GM12873 (cell line): Measurements from ENCODE around the gene RIC1.

Experiments used
- CTCF ChIP-seq: IDR thresholded peaks from 2 replicates; pipeline ENCODE4 v1.5.1; 2012; ENCODE audit warnings: low read depth, mild to moderate bottlenecking, moderate library complexity, low read length, control low read depth; ENCODE audit not compliant: insufficient read depth; ENCODE audit errors: missing control alignments

Gene RIC1

GRCh38 chr9:5651246-5651645, 22.3 kb downstream of the RIC1 start:
- no peak for TF ChIP-seq CTCF

GRCh38 chr9:5652821-5653220, 23.9 kb downstream of the RIC1 start:
- no peak for TF ChIP-seq CTCF

- no peak for TF ChIP-seq CTCF
Measured at GRCh38 chr9:5665059-5665458, 36.2 kb downstream of the RIC1 start.

GRCh38 chr9:5667391-5667790, 38.5 kb downstream of the RIC1 start:
- TF ChIP-seq CTCF: no peak

GRCh38 chr9:5670079-5670478, 41.2 kb downstream of the RIC1 start:
- no peak for TF ChIP-seq CTCF

GRCh38 chr9:5671711-5672353, 42.9 kb downstream of the RIC1 start:
- TF ChIP-seq CTCF: no peak

- TF ChIP-seq CTCF: no peak
Measured at GRCh38 chr9:5684101-5684500, 55.2 kb downstream of the RIC1 start.
